NCI-H1105 (cell line): ENCODE data around the gene FAM117B.

Experiments
- DNase-seq: peaks from one replicate; lab custom pipeline; 2025; lab: John Stamatoyannopoulos, UW

FAM117B gene

GRCh38 chr2:202634556-202635427, at the start of gene FAM117B:
TSS of gene FAM117B (plus strand) at chr2:202634969. CDS start at chr2:202635188, 219 bp downstream.
- peak; percentile 96 for DNase-seq

GRCh38 chr2:202588647-202589581, 45.9 kb upstream of the FAM117B start:
- peak; percentile 79 for DNase-seq

GRCh38 chr2:202589582-202589949, 45.2 kb upstream of the FAM117B start:
- no peak for DNase-seq

DNA sequence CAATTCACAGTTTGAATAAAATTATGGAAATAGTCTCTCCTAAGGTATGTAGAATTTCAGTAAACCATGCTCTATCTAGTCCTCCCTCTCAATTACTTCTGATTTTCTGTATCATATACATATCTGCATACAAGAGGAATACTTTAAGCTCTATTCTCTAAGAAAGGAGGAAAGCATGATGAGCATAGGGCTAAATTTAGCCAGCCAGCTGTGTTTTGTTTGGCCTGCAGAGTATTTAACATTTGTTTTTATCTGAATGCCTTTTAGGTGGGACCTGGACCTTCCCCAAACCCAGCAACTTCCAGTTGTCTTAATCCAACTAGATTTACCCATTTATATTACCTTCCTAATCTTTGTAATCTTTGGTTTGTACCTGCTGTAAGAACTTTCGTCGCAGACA, 42.2 kb upstream of the FAM117B start:
- no peak for DNase-seq

- DNase-seq = no peak
Observed at GRCh38 chr2:202599105-202599504, 35.7 kb upstream of the FAM117B start.

DNA sequence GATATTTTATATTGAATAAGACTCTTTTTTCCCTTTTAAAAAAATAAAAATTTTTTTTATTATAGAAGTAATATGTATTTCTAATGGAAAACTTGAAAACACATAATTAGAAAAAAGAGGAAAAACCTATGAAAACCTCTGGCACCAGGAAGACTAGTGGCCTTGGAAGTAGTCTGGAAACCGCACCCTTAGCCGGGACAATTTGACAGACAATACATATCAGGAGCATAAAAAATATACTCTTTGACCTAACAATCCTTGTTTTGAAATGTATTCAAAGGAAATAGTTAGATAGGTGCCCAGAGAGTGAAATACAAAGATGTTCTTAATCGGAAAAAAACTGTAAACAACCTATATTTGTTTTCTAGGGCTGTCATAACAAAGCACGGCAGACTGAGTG, 34.9 kb upstream of the FAM117B start:
- no peak for DNase-seq

GRCh38 chr2:202604699-202605098, 30.1 kb upstream of the FAM117B start:
- no peak for DNase-seq

DNA sequence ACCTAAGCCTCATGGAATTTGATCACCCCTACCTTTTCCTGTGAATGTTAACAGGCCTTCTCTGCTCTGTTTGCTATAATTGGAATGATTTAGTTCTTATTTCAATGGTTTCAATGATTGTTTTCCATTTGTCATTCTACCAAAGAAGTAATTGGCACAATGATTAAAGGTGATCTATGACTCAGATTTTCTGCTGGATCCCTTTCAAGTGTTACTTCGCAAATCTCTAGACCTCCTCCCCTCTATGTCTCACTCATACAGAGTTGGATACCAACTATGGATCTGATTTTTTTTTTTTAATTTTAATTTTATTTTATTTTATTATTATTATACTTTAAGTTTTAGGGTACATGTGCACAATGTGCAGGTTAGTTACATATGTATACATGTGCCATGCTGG, 29.6 kb upstream of the FAM117B start:
- no peak for DNase-seq

GRCh38 chr2:202608142-202608852, 26.5 kb upstream of the FAM117B start:
- DNase-seq = no peak

- DNase-seq = no peak
Observed at GRCh38 chr2:202609381-202610145, 25.2 kb upstream of the FAM117B start.

DNA sequence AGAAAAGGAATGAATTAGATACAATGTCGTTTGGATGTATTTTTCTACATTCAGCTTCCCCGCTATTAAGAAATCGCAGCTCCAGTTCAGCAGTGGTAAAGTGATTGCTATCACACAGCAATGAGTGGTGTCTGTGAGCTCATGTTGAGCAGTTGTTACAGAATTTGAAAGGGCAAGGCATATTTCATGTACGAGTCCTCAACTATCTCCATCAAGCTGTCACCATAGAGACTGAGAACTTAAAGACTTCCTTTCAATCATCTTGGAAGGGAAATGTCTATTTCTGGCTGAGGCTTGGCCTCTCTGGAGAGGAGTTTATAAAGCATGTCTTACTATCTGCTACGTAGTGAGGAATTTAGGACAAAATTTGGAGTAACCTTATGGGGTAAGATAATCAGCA, 24.4 kb upstream of the FAM117B start:
- DNase-seq = no peak

- no peak for DNase-seq
Observed at GRCh38 chr2:202612145-202612544, 22.6 kb upstream of the FAM117B start.

GRCh38 chr2:202613479-202613878, 21.3 kb upstream of the FAM117B start:
- no peak for DNase-seq

DNA sequence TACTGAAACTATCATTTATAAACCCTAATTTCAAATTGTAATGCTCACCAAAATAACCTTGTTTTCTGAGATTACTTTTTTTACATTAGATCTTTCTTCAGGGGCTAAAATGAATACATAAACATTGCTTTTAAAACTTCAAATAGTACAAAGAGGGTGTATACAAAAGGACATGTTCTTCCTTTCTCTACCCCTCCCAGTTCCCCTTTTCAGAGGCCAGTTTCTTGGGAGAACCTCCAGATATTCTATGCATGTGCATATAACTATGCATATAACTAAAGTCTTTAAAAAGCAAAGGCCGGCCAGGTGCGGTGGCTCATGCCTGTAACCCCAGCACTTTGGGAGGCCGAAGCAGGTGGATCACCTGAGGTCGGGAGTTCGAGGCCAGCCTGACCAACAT, 10.6 kb upstream of the FAM117B start:
- no peak for DNase-seq

- no peak for DNase-seq
Observed at GRCh38 chr2:202627042-202627441, 7.7 kb upstream of the FAM117B start.

DNA sequence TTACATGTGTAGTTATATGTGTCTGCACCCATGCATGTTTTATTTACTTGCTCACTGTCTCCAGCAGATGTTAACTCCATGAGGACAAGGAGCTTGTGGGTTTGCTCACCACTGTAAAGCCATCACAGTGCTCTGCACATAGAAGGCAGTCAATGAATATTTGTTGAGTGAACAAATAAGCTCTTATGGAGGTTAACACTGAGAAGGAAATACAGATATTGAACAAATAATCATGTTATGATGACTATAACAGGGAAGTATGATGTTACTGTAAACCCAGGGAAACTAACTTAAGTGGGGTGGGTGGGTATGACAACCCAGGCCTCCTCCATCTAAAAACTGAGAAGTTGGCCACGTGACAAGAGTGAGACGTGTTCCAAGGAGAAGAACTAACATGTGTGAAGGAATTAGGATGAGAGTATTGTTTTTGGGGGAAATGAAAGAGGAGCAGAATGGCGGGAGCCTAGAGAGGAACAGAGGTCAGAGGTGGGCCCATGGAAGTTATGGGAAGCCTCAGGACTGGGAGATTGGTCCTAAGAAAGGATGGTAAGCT, 6.0 kb upstream of the FAM117B start:
- DNase-seq = no peak

GRCh38 chr2:202632682-202633290, 2.0 kb upstream of the FAM117B start:
- no peak for DNase-seq

DNA sequence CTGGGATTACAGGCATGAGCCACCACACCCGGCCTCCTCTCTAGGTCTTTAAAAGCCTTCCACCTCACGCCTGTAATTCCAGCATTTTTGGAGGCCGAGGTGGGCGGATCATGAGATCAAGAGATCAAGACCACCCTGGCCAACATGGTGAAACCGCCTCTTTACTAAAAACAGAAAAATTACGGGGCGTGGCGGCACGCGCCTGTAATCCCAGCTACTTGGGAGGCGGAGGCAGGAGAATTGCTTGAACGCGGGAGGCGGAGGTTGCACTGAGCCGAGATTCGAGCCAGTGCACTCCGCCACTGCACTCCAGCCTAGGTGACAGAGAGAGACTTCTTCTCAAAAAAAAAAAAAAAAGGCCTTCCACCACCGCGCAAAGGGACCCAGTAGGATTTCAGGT, 1.3 kb upstream of the FAM117B start:
- DNase-seq = no peak

GRCh38 chr2:202635428-202636212, 851 bp downstream of the FAM117B start:
- peak; percentile 79 for DNase-seq

DNA sequence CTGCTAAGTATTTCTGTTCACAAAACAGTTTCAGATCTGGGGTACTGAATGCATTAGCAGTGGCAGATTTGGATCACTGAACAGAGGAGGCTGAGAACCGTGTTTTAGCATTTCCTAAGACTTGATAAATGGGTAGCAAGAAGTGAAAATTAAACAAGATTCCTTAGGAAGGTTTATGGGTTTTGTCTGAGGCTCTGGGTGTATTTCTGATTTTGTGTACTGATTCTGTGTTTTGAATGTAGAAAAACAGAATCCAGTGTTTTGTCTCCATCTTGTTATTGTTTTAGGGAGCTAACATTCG, 1.4 kb downstream of the FAM117B start:
- DNase-seq = no peak
